K562 (cell line): Measurements from ENCODE around the gene HDAC7. TPM values are rescaled to one million over a fixed set of nuclear protein-coding genes. Genes with fewer than 3 reads are reported as not detected.

ENCODE experiments used
- CBFA2T2 ChIP-seq: fragments of 450-650 bp; conservative IDR thresholded peaks from 2 replicates; pipeline ENCODE4 v1.6.1; 2017; ENCODE audit warnings: mild to moderate bottlenecking
- CC2D1A ChIP-seq: fragments of 450-650 bp; IDR thresholded peaks from 2 replicates; pipeline ENCODE4 v1.6.1; 2017; ENCODE audit warnings: mild to moderate bottlenecking
- CREBBP ChIP-seq: IDR thresholded peaks from one replicate; pipeline ENCODE4 v1.6.1; 2012; ENCODE audit warnings: low read depth, mild to moderate bottlenecking, control low read depth, inconsistent platforms, low read length
- EP300 ChIP-seq: IDR thresholded peaks from 2 replicates; pipeline ENCODE4 v1.6.1; 2012; ENCODE audit warnings: low read length, improper control_type of control experiment
- GTF2F1 ChIP-seq: IDR thresholded peaks from 2 replicates; pipeline ENCODE4 v1.6.1; 2011; ENCODE audit warnings: low read depth, low read length, improper control_type of control experiment
- HIVEP1 ChIP-seq: fragments of 250-450 bp; sonication (Bioruptor Pico); IDR thresholded peaks from 2 replicates; pipeline ENCODE4 v1.4.0; 2020; ENCODE audit warnings: mild to moderate bottlenecking
- HMGN3 ChIP-seq: IDR thresholded peaks from 2 replicates; pipeline ENCODE4 v1.6.1; 2011; ENCODE audit warnings: borderline replicate concordance, low read depth, mild to moderate bottlenecking, mixed read lengths, low read length; ENCODE audit not compliant: insufficient read length; ENCODE audit errors: extremely low read depth
- MTA1 ChIP-seq: fragments of 450-650 bp; IDR thresholded peaks from 2 replicates; pipeline ENCODE4 v1.6.1; 2017; ENCODE audit warnings: borderline replicate concordance
- MYNN ChIP-seq, 2 experiments: sonication (generic); formaldehyde crosslinking in 1 of 2; IDR thresholded peaks; 2 replicates each; pipeline versions ENCODE4 v1.5.0 to v1.6.1; 2016 to 2020; ENCODE audit warnings: antibody characterized with exemption in 1 of 2, missing genetic modification reagents in 1 of 2
- NCOA2 ChIP-seq, 2 experiments: fragments of 450-650 bp; IDR thresholded peaks; 2 replicates each; pipeline ENCODE4 v1.6.1; 2018; ENCODE audit warnings: mild to moderate bottlenecking in 2 of 2, moderate library complexity in 1 of 2; ENCODE audit not compliant: partially characterized antibody in 2 of 2
- OTX1 ChIP-seq: fragments of 450-650 bp; formaldehyde crosslinking; IDR thresholded peaks from 2 replicates; pipeline ENCODE4 v1.4.0; 2022; ENCODE audit warnings: mild to moderate bottlenecking
- RFX1 ChIP-seq: fragments of 450-650 bp; IDR thresholded peaks from 2 replicates; pipeline ENCODE4 v1.6.1; 2016; ENCODE audit warnings: mild to moderate bottlenecking, moderate library complexity
- SMC3 ChIP-seq: conservative IDR thresholded peaks from 2 replicates; pipeline ENCODE4 v1.6.1; 2011; ENCODE audit warnings: low read depth, low read length, improper control_type of control experiment; ENCODE audit not compliant: insufficient read depth
- ZFP36 ChIP-seq: fragments of 150-350 bp; IDR thresholded peaks from 2 replicates; pipeline ENCODE4 v1.6.1; 2018; ENCODE audit warnings: low read length, low read depth; ENCODE audit not compliant: partially characterized antibody
- ZNF79 ChIP-seq: fragments of 250-450 bp; sonication (Bioruptor Pico); IDR thresholded peaks from 2 replicates; pipeline ENCODE4 v1.4.0; 2020; ENCODE audit warnings: low read depth, mild to moderate bottlenecking, moderate library complexity
- ZZZ3 ChIP-seq: fragments of 450-650 bp; IDR thresholded peaks from 2 replicates; pipeline ENCODE4 v1.6.1; 2016; ENCODE audit warnings: antibody characterized with exemption, mild to moderate bottlenecking, moderate library complexity
- polyA plus RNA-seq, 8 experiments: library from polyadenylated mRNA; depleted of rRNA in 4 of 8; stranded (reverse) in 5 of 8; unstranded in 3 of 8; fragments of >200 nt; fragmentation: Nextera tagmentation in 2 of 8; fragmentation: Illumina TruSeq in 1 of 8; extraction: Ambion mirVana in 2 of 8; extraction: Trizol in 1 of 8; gene quantifications; 2 replicates each; pipeline versions ENCODE4 v1.2.1 to v1.2.3, GENCODE V29; 2011 to 2014; ENCODE audit warnings: inconsistent platforms in 1 of 8, missing spikeins in 1 of 8
- total RNA-seq, 7 experiments: library from RNA; depleted of rRNA in 6 of 7; stranded (reverse); fragments of >200 nt in 6 of 7; fragmentation: Illumina TruSeq in 2 of 7; extraction: Trizol in 2 of 7; gene quantifications; 2 replicates each; pipeline versions ENCODE4 v1.2.1 to v1.2.3, GENCODE V29; 2011 to 2021; ENCODE audit warnings: low replicate concordance in 1 of 7
- TF ChIP-seq, protein P1 (sequence below): sonication (generic); formaldehyde crosslinking; IDR thresholded peaks from 2 replicates; pipeline ENCODE4 v1.4.0; 2020; ENCODE audit warnings: mild to moderate bottlenecking, missing genetic modification reagents
- TF ChIP-seq, protein P2 (sequence below): fragments of 450-650 bp; IDR thresholded peaks from 2 replicates; pipeline ENCODE4 v1.6.1; 2014; ENCODE audit warnings: low read depth, mild to moderate bottlenecking, moderate library complexity, borderline replicate concordance
- TF ChIP-seq, protein P3 (sequence below): fragments of 450-650 bp; IDR thresholded peaks from 2 replicates; pipeline ENCODE4 v1.6.1; 2017; ENCODE audit warnings: mild to moderate bottlenecking, moderate library complexity
- TF ChIP-seq, protein P4 (sequence below): fragments of 250-450 bp; sonication (Bioruptor Pico); IDR thresholded peaks from 2 replicates; pipeline ENCODE4 v1.5.0; 2020; ENCODE audit warnings: mild to moderate bottlenecking, borderline replicate concordance
- TF ChIP-seq, protein P5 (sequence below): fragments of 450-650 bp; IDR thresholded peaks from 2 replicates; pipeline ENCODE4 v1.6.1; 2016; ENCODE audit warnings: low read depth, mild to moderate bottlenecking, moderate library complexity

The HDAC7 gene
- total and polyA plus RNA-seq, 9 of the 15 experiments (the other 6 are each of a cell fraction or from before 2014, with no cell fraction given), result 2.5 to 129 (median 31.1) TPM

DNA sequence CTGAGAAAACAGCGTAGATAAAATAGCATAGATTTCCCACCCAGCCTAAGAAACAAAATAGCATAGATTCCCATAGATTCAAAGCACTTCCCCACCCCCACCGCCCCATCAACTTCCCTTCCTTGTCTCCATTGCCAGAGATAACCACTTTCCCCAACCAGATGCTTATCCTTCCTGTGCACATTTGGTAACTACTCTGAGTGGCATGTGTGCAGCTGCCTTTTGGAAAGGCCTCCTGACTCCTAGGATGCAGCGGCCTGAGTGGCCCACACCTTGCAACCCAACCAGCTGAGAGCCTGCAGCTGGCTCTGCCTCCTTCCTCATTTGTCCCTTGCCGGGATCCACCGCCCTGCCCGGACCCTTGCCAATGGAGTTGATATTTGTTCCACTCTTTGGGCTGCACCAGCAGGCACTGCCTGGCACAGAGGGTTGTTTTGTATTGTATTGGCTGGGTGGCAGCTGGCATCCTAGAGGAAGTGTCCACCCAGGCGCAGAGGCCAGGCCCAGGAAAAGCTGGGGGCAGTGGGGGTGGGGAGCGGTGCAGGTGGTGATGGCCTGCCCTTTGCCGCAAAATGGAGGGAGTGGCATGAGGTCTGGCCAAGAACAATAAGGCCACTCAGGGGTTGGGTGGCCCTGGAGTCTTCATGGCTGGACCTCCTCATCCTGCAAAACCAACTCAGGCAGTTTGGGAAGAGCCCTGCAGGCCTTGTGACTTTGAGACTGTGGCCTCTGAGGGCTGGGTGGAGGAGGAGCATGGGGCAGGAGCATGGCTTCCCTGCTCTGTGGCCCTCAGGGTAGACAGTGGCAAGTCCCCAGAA lies 41.8 kb downstream of the HDAC7 start (continued):
- TF ChIP-seq, protein P1, sequence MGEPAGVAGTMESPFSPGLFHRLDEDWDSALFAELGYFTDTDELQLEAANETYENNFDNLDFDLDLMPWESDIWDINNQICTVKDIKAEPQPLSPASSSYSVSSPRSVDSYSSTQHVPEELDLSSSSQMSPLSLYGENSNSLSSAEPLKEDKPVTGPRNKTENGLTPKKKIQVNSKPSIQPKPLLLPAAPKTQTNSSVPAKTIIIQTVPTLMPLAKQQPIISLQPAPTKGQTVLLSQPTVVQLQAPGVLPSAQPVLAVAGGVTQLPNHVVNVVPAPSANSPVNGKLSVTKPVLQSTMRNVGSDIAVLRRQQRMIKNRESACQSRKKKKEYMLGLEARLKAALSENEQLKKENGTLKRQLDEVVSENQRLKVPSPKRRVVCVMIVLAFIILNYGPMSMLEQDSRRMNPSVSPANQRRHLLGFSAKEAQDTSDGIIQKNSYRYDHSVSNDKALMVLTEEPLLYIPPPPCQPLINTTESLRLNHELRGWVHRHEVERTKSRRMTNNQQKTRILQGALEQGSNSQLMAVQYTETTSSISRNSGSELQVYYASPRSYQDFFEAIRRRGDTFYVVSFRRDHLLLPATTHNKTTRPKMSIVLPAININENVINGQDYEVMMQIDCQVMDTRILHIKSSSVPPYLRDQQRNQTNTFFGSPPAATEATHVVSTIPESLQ (CRISPR knock-in tag), result no peak
- TF ChIP-seq ZFP36 (peak; percentile 42), SMC3 (no peak), ZNF79 (CRISPR knock-in tag) (no peak), CBFA2T2 (peak; percentile 97), ZZZ3 (no peak), CREBBP (no peak), CC2D1A (peak; percentile 61; the same call in 1 of the 2 replicates), RFX1 (no peak), HMGN3 (no peak), OTX1 (CRISPR knock-in tag) (no peak), EP300 (peak; percentile 91), MTA1 (peak; percentile 81; the same call in 1 of the 2 replicates), MYNN (IDR thresholded peaks at IDR 0.05) (peak; percentile 73; the same call in 1 of the 2 replicates), MYNN (CRISPR knock-in tag; IDR thresholded peaks at IDR 0.05) (no peak), HIVEP1 (CRISPR knock-in tag) (no peak), GTF2F1 (no peak), NCOA2 (IDR thresholded peaks at IDR 0.05; ENCODE audit: partially characterized antibody in 2 of 2) (no peak)
- TF ChIP-seq, protein P2, sequence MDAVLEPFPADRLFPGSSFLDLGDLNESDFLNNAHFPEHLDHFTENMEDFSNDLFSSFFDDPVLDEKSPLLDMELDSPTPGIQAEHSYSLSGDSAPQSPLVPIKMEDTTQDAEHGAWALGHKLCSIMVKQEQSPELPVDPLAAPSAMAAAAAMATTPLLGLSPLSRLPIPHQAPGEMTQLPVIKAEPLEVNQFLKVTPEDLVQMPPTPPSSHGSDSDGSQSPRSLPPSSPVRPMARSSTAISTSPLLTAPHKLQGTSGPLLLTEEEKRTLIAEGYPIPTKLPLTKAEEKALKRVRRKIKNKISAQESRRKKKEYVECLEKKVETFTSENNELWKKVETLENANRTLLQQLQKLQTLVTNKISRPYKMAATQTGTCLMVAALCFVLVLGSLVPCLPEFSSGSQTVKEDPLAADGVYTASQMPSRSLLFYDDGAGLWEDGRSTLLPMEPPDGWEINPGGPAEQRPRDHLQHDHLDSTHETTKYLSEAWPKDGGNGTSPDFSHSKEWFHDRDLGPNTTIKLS, result no peak
- TF ChIP-seq, protein P3, sequence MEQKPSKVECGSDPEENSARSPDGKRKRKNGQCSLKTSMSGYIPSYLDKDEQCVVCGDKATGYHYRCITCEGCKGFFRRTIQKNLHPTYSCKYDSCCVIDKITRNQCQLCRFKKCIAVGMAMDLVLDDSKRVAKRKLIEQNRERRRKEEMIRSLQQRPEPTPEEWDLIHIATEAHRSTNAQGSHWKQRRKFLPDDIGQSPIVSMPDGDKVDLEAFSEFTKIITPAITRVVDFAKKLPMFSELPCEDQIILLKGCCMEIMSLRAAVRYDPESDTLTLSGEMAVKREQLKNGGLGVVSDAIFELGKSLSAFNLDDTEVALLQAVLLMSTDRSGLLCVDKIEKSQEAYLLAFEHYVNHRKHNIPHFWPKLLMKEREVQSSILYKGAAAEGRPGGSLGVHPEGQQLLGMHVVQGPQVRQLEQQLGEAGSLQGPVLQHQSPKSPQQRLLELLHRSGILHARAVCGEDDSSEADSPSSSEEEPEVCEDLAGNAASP, result no peak
- TF ChIP-seq, protein P4, sequence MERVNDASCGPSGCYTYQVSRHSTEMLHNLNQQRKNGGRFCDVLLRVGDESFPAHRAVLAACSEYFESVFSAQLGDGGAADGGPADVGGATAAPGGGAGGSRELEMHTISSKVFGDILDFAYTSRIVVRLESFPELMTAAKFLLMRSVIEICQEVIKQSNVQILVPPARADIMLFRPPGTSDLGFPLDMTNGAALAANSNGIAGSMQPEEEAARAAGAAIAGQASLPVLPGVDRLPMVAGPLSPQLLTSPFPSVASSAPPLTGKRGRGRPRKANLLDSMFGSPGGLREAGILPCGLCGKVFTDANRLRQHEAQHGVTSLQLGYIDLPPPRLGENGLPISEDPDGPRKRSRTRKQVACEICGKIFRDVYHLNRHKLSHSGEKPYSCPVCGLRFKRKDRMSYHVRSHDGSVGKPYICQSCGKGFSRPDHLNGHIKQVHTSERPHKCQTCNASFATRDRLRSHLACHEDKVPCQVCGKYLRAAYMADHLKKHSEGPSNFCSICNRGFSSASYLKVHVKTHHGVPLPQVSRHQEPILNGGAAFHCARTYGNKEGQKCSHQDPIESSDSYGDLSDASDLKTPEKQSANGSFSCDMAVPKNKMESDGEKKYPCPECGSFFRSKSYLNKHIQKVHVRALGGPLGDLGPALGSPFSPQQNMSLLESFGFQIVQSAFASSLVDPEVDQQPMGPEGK (CRISPR knock-in tag), result no peak
- TF ChIP-seq, protein P5, sequence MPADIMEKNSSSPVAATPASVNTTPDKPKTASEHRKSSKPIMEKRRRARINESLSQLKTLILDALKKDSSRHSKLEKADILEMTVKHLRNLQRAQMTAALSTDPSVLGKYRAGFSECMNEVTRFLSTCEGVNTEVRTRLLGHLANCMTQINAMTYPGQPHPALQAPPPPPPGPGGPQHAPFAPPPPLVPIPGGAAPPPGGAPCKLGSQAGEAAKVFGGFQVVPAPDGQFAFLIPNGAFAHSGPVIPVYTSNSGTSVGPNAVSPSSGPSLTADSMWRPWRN, result peak; percentile 65
